ENCODE results near the gene SERPINA5.

DNA sequence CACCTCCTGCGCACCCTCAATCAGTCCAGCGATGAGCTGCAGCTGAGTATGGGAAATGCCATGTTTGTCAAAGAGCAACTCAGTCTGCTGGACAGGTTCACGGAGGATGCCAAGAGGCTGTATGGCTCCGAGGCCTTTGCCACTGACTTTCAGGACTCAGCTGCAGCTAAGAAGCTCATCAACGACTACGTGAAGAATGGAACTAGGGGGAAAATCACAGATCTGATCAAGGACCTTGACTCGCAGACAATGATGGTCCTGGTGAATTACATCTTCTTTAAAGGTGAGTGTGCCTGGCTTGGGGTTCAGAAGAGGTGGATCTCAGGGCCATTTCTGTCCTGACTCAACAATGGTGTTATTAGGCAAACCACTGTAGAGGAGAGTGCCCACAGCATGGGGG lies 33.6 kb downstream of the SERPINA5 start:
- no peak for TF ChIP-seq POLR2A (IDR thresholded peaks at IDR 0.05)
- TF ChIP-seq, protein P1, sequence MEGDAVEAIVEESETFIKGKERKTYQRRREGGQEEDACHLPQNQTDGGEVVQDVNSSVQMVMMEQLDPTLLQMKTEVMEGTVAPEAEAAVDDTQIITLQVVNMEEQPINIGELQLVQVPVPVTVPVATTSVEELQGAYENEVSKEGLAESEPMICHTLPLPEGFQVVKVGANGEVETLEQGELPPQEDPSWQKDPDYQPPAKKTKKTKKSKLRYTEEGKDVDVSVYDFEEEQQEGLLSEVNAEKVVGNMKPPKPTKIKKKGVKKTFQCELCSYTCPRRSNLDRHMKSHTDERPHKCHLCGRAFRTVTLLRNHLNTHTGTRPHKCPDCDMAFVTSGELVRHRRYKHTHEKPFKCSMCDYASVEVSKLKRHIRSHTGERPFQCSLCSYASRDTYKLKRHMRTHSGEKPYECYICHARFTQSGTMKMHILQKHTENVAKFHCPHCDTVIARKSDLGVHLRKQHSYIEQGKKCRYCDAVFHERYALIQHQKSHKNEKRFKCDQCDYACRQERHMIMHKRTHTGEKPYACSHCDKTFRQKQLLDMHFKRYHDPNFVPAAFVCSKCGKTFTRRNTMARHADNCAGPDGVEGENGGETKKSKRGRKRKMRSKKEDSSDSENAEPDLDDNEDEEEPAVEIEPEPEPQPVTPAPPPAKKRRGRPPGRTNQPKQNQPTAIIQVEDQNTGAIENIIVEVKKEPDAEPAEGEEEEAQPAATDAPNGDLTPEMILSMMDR (IDR thresholded peaks at IDR 0.05) = no peak

Data from gastroesophageal sphincter (tissue), 3 donors.